Endothelial cell (in vitro differentiated cells): ENCODE measurements around the gene VWA1. TPM values are rescaled to one million over a fixed set of nuclear protein-coding genes. Genes with fewer than 3 reads are reported as not detected.
"Not testable (repeated sequence)": the region's sequence is repeated elsewhere in the genome, so short reads cannot be mapped to it uniquely, and the experiment has no call there.

Source experiments
- DNase-seq: peaks from one replicate; pipeline ENCODE4 v3.0.0; 2021; ENCODE audit warnings: low spot score
- H3K27ac Mint-ChIP-seq: one replicate; pipeline ENCODE4 v1.8.0; 2021; ENCODE audit warnings: mixed read lengths, inconsistent platforms; ENCODE audit not compliant: unreplicated experiment
- H3K27me3 Mint-ChIP-seq: one replicate; pipeline ENCODE4 v1.8.0; 2021; ENCODE audit warnings: mild to moderate bottlenecking, moderate library complexity, mixed read lengths, inconsistent platforms; ENCODE audit not compliant: unreplicated experiment
- H3K36me3 Mint-ChIP-seq: one replicate; pipeline ENCODE4 v1.8.0; 2021; ENCODE audit warnings: mild to moderate bottlenecking, low read depth, mixed read lengths, inconsistent platforms; ENCODE audit not compliant: unreplicated experiment
- H3K4me1 Mint-ChIP-seq: one replicate; pipeline ENCODE4 v1.8.0; 2021; ENCODE audit warnings: mild to moderate bottlenecking, mixed read lengths, inconsistent platforms; ENCODE audit not compliant: unreplicated experiment
- H3K4me3 Mint-ChIP-seq: one replicate; pipeline ENCODE4 v1.8.0; 2021; ENCODE audit warnings: mild to moderate bottlenecking, mixed read lengths, inconsistent platforms; ENCODE audit not compliant: unreplicated experiment
- H3K9me3 Mint-ChIP-seq: one replicate; pipeline ENCODE4 v1.8.0; 2021; ENCODE audit warnings: mixed read lengths, inconsistent platforms; ENCODE audit not compliant: unreplicated experiment
- total RNA-seq: library from RNA; stranded (reverse); fragmentation: NEBNext Ultra II Directional; extraction: Animal tissue kit (Norgen Biotek cat#: 25700); gene quantifications from one replicate; pipeline ENCODE4 v1.2.1, GENCODE V29; 2021; ENCODE audit not compliant: unreplicated experiment
- TF ChIP-seq, protein P1 (sequence below): fragments of 200-600 bp; sonication (generic); IDR thresholded peaks from one replicate; pipeline ENCODE4 v1.5.0; 2021; ENCODE audit warnings: antibody characterized with exemption; ENCODE audit not compliant: unreplicated experiment

VWA1 gene
- total RNA-seq, 1 donor from 2014 or later, result 34.2 TPM

DNA sequence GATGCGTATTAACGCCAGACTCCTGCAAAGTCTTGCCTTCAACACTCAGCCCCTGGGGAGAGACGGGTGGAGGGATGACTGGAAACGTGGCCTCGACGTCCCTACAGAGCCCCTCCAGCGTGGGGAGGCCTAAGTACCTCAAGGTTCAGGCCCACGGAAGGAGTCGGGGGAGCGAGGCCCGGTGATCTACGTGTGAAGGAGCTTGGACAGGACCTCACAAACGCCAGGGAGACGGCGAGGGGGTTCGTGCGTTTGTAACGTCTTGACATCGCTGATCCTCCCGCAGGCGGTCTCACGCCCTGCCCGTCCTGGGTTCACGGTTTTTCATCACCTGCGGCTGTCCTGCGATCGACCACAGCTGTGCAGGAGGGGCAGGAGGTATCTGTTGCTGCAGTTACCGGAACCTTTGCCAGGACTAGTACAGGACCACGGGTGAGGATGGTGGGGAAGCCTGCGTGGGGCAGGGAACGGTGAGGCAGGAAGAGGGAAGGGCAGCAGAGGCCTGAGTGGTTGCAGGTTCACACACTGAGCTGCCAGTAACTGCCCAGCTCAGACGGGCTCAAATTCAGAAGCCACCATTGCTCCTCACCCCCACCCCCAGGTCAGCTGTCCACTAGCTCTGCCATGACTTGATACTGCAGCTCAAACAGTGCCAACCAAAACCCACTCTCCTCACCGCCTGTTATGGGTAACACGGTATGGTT lies 35.5 kb upstream of the VWA1 start:
- TF ChIP-seq, protein P1, sequence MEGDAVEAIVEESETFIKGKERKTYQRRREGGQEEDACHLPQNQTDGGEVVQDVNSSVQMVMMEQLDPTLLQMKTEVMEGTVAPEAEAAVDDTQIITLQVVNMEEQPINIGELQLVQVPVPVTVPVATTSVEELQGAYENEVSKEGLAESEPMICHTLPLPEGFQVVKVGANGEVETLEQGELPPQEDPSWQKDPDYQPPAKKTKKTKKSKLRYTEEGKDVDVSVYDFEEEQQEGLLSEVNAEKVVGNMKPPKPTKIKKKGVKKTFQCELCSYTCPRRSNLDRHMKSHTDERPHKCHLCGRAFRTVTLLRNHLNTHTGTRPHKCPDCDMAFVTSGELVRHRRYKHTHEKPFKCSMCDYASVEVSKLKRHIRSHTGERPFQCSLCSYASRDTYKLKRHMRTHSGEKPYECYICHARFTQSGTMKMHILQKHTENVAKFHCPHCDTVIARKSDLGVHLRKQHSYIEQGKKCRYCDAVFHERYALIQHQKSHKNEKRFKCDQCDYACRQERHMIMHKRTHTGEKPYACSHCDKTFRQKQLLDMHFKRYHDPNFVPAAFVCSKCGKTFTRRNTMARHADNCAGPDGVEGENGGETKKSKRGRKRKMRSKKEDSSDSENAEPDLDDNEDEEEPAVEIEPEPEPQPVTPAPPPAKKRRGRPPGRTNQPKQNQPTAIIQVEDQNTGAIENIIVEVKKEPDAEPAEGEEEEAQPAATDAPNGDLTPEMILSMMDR, result no peak
- H3K36me3 Mint-ChIP-seq, result peaks cover 39% of the 10 kb centered on the region
- DNase-seq, result peak; percentile 21
- H3K4me3 Mint-ChIP-seq, result peak overlapping the region; percentile 95
- H3K4me1 Mint-ChIP-seq, result peaks cover 36% of the 10 kb centered on the region
- peaks cover 11% of the 10 kb centered on the region for H3K27me3 Mint-ChIP-seq
- no peaks in the 10 kb centered on the region for H3K9me3 Mint-ChIP-seq
- H3K27ac Mint-ChIP-seq, result peak overlapping the region; percentile 91

DNA sequence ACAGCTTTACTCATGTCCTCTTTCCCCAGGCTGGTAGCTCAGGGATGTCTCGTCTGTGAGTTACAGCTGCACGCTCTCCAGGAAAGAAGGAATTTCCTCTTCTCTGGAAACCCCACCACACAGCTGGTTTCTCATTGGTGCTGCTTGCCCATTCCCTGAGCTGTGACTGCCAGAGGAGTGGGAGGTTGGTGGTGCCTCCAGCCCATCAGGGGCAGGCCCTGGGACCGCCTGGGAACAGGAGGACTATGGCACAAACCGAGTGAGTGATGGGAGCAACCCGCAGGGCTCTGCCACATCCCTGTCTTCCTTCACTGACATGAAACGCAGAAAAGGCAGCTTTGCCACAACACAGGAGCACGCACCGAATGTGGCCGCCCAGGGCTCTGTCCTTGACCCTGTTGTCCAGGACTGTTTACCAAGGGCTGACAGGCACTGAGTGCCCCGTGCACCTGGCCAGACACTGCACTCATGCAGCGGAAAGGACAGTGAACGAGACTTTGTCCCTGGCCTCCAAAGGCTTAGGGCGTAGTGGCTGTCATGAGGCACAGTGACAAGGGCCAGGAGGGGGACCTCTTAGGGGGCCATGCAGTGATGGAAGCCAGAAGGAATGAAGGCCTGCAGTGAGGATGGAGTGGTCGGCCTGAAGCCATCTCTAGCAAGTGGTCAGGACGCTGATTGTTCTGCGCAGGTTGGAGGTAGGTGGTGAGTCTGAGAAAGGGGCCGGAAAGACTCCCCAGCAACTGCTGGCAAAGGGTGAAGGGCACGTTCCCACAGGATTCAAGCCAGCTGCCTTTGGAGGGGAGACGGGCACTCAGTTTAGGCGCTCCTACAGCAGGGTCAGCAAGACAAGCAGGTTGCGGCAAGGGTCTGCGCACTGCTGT lies 34.7 kb upstream of the VWA1 start:
- Mint-ChIP-seq H3K27ac (peak overlapping the region; percentile 91), H3K36me3 (peaks cover 38% of the 10 kb centered on the region), H3K27me3 (peaks cover 13% of the 10 kb centered on the region), H3K4me1 (peaks cover 32% of the 10 kb centered on the region), H3K9me3 (no peaks in the 10 kb centered on the region), H3K4me3 (peak overlapping the region; percentile 95)
- DNase-seq, result no peak
- TF ChIP-seq, protein P1, result no peak

DNA sequence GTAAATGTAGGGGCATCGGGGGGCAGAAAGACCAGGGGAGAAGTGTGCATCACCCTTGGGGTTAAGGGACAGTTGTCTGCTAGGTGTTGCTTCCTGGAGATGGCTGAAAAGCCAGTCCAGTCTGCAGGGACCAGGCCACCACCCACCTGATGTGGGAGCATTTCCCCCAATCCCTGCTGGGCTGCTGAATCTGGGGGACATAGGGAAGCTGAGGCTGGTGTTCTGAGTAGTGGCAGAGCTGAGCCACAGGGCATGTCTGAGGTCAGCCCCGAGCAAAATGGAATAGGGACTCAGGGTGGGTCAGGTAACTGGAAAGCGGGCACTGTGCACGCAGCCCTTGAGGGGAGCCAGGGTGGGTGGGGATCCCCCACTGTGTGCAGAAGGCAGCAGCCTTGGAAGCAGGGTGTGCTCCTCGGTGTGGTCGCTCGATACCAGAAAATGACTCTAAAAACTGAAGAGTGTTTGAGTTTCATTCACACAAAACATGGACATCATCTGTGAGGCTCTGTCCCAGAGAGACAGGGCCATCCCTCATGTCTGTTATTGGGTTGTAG lies 34.0 kb upstream of the VWA1 start:
- Mint-ChIP-seq H3K4me3 (peak overlapping the region; percentile 84), H3K4me1 (peaks cover 35% of the 10 kb centered on the region), H3K27me3 (peaks cover 18% of the 10 kb centered on the region), H3K36me3 (peaks cover 39% of the 10 kb centered on the region), H3K9me3 (no peaks in the 10 kb centered on the region), H3K27ac (peak overlapping the region; percentile 74)
- TF ChIP-seq, protein P1, result no peak
- DNase-seq, result no peak

DNA sequence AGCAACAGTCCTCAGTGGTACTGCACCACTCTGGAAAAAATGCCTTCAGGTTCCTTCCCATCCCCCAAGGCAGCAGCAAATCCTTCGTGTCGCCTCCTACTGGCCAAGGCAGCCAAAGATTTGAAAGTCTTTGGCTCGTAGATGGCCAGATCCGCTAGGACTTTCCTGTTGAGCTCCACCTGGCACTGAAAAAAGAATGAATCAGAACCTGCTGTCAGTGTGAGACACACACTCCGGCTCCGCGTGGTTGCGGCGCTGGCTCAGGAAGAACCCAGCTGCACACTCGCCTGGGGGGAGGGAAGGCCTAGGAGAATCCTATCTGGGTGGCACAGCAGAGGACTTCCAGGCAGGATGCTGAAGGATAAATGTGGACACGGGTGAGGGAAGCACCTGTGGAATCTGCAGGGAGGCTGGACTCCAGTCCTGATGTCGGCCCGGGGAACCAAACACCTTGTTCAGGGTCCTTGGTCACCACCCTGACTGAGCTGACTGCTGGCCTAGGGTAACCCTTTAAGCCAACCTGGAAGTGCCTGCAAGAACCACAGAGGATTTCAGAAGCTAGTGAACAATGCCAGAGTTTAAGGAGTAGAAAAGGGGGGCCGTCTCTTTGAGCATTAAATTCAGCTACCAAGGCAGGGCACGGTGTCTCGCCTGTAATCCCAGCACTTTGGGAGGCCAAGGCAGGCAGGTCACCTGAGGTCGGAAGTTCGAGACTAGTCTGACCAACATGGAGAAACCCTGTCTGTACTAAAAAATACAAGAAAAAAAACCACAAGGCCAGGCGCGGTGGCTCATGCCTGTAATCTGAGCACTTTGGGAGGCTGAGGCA lies 33.2 kb upstream of the VWA1 start:
- TF ChIP-seq, protein P1, result no peak
- Mint-ChIP-seq H3K36me3 (peaks cover 39% of the 10 kb centered on the region), H3K4me1 (peaks cover 35% of the 10 kb centered on the region), H3K27me3 (peaks cover 18% of the 10 kb centered on the region), H3K4me3 (peak overlapping the region; percentile 84), H3K27ac (peak overlapping the region; percentile 74), H3K9me3 (no peaks in the 10 kb centered on the region)
- DNase-seq, result peak; percentile 64

DNA sequence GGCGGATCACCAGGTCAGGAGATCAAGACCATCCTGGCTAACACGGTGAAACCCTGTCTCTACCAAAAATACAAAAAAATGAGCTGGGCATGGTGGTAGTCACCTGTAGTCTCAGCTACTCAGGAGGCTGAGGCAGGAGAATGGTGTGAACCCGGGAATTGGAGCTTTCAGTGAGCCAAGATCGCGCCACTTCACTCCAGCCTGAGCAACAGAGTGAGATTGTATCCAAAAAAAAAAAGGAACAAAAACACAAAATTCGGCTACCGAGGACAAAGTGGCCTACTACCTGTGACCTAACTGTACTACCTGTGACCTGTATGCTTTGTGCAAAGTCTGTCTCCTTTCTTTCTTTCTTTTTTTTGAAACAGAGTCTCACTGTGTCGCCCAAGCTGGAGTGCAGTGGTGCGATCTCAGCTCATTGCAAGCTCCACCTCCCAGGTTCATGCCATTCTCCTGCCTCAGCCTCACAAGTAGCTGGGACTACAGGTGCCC lies 32.5 kb upstream of the VWA1 start:
- H3K4me1 Mint-ChIP-seq, result peaks cover 33% of the 10 kb centered on the region
- not testable (repeated sequence) for H3K27ac Mint-ChIP-seq, H3K9me3 Mint-ChIP-seq, DNase-seq, H3K4me3 Mint-ChIP-seq
- H3K27me3 Mint-ChIP-seq, result peaks cover 18% of the 10 kb centered on the region
- peaks cover 39% of the 10 kb centered on the region for H3K36me3 Mint-ChIP-seq
